ENCODE measurements around the gene FHL2. TPM values are rescaled to one million over a fixed set of nuclear protein-coding genes. Genes with fewer than 3 reads are reported as not detected.

The FHL2 gene
- total RNA-seq, 2 experiments from 2014 or later: not detected

DNA sequence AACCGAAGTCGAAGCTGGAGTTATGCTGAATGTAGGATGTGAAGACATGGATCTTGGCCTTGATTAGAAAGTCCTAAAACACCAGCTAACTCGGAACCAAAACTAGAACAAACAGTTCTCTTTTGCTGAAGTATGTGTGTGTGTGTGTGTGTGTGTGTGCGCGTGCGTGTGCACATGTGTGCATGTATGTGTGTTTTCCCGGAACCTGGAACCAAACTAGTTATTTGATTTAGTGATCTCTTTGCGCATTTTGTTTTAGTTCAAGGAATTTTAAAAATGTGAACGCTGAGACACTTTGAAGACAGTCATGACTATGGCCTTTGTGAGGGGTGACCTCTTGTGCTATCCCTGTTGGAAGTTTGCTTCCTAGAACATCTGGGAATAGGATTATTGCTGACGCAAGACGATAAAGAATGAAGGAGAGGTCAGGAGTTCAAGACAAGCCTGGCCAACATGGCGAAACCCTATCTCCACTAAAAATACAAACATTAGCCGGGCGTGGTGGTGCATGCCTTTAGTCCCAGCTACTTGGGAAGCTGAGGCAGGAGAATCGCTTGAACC, 23.8 kb downstream of the FHL2 start:
- ChIA-PET CTCF (ENCODE audit: unreplicated experiment) (no interaction called here), POLR2A (no interaction called here)
- no TSS peak for BruUV-seq (replicated peaks)
- Histone ChIP-seq H3K79me2 (ENCODE audit: insufficient read depth, low read depth, low read length) (no peaks in the 10 kb centered on the region), H3K4me1 (ENCODE audit: insufficient read depth, low read length, poor library complexity, severe bottlenecking) (no peaks in the 10 kb centered on the region), H3K9me2 (ENCODE audit: insufficient read depth, low read length) (no peaks in the 10 kb centered on the region), H3K4me3 (ENCODE audit: low read depth, low read length, poor library complexity, severe bottlenecking) (no peak overlapping the region), H3K9me3 (ENCODE audit: low read length) (no peaks in the 10 kb centered on the region), H4K20me1 (ENCODE audit: insufficient read depth, low read length) (no peaks in the 10 kb centered on the region), H2AFZ (ENCODE audit: low read length) (no peak overlapping the region), H3K36me3 (ENCODE audit: insufficient read depth, low read length) (no peaks in the 10 kb centered on the region), H3K4me2 (ENCODE audit: low read length) (no peak overlapping the region), H3K27ac (ENCODE audit: low read depth, low read length, poor library complexity, severe bottlenecking) (no peak overlapping the region)
- no peak for DNase-seq (ENCODE audit: low spot score)
- TF ChIP-seq, protein P1, sequence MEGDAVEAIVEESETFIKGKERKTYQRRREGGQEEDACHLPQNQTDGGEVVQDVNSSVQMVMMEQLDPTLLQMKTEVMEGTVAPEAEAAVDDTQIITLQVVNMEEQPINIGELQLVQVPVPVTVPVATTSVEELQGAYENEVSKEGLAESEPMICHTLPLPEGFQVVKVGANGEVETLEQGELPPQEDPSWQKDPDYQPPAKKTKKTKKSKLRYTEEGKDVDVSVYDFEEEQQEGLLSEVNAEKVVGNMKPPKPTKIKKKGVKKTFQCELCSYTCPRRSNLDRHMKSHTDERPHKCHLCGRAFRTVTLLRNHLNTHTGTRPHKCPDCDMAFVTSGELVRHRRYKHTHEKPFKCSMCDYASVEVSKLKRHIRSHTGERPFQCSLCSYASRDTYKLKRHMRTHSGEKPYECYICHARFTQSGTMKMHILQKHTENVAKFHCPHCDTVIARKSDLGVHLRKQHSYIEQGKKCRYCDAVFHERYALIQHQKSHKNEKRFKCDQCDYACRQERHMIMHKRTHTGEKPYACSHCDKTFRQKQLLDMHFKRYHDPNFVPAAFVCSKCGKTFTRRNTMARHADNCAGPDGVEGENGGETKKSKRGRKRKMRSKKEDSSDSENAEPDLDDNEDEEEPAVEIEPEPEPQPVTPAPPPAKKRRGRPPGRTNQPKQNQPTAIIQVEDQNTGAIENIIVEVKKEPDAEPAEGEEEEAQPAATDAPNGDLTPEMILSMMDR (conservative IDR thresholded peaks at IDR 0.05; ENCODE audit: low read length): no peak
- no peak for TF ChIP-seq EZH2phosphoT487 (IDR thresholded peaks at IDR 0.05; ENCODE audit: borderline replicate concordance, low read depth, low read length)
- intact Hi-C loops (cut with micrococcal nuclease; ENCODE audit: unreplicated experiment): no loop called here

DNA sequence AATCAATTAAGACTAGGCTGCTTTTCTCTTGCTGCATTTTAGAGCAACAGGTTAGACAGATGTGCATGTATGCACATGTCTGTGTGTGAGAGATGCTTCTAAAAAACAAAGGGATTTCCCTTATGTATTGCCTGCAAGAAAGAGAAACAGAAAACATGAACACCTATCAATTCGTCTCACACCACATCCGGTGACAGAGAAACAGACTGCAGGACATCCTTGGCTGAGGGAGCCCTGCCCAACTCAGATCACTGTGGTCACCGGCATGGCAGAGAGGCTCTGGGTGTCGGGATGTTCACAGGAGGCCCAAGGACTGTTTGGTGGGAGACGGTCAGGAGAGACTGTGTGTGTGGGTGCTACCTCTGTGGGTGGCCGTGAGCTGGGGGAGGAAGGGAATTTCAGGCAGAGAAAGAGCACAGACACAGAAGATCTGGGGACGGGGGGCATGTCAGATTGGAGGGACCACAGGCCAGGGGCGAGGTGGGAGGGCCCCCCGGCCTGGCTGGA, 24.9 kb downstream of the FHL2 start:
- no peaks in the 10 kb centered on the region for H3K79me2 ChIP-seq (ENCODE audit: insufficient read depth, low read depth, low read length)
- CTCF ChIA-PET (ENCODE audit: unreplicated experiment): interaction anchor here (0.7 kb wide), 1 partner anchor 139 kb away, joined by 3 read pairs; no protein-coding TSS in a partner anchor
- no TSS peak for BruUV-seq (replicated peaks)

DNA sequence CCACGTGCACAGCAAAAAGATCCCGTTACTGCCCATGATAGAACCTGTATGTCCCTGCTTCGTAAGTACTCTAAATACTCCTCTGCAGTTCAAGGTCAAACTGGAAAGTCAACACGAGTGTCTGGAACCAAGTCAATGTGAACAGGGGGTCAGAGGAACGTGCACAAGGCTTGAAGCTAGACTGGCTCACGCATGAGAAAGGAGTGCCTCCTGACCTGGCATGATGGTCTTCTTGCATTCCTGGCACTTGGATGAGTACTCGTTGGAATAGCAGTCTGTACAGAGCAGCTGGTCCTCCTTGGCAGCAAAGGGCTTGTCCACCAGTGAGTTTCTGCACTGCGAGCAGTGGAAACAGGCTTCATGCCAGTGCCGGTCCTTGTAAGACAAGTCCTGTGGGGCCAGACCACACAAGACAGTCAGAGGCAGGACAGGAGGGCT, 25.5 kb downstream of the FHL2 start:
- H3K4me3 ChIP-seq (ENCODE audit: low read depth, low read length, poor library complexity, severe bottlenecking): no peak overlapping the region
- no peaks in the 10 kb centered on the region for H3K4me1 ChIP-seq (ENCODE audit: insufficient read depth, low read length, poor library complexity, severe bottlenecking)
- no peak for DNase-seq (ENCODE audit: low spot score)
- no peaks in the 10 kb centered on the region for H3K9me3 ChIP-seq (ENCODE audit: low read length)
- TF ChIP-seq EZH2phosphoT487 (IDR thresholded peaks at IDR 0.05; ENCODE audit: borderline replicate concordance, low read depth, low read length): no peak
- TF ChIP-seq, protein P1 (conservative IDR thresholded peaks at IDR 0.05; ENCODE audit: low read length): no peak
- ChIA-PET CTCF (ENCODE audit: unreplicated experiment) (no interaction called here), POLR2A (no interaction called here)
- H3K79me2 ChIP-seq (ENCODE audit: insufficient read depth, low read depth, low read length): no peaks in the 10 kb centered on the region
- H4K20me1 ChIP-seq (ENCODE audit: insufficient read depth, low read length): no peaks in the 10 kb centered on the region
- BruUV-seq (replicated peaks): no TSS peak
- no peak overlapping the region for H3K27ac ChIP-seq (ENCODE audit: low read depth, low read length, poor library complexity, severe bottlenecking)
- H3K4me2 ChIP-seq (ENCODE audit: low read length): no peak overlapping the region
- H3K36me3 ChIP-seq (ENCODE audit: insufficient read depth, low read length): no peaks in the 10 kb centered on the region
- no peak overlapping the region for H2AFZ ChIP-seq (ENCODE audit: low read length)
- intact Hi-C loops (cut with micrococcal nuclease; ENCODE audit: unreplicated experiment): no loop called here
- no peaks in the 10 kb centered on the region for H3K9me2 ChIP-seq (ENCODE audit: insufficient read depth, low read length)

More for the DNA sequence above, 24.9 kb downstream of the FHL2 start:
- Histone ChIP-seq H3K4me2 (ENCODE audit: low read length) (no peak overlapping the region), H3K27ac (ENCODE audit: low read depth, low read length, poor library complexity, severe bottlenecking) (no peak overlapping the region), H3K4me1 (ENCODE audit: insufficient read depth, low read length, poor library complexity, severe bottlenecking) (no peaks in the 10 kb centered on the region), H3K9me3 (ENCODE audit: low read length) (no peaks in the 10 kb centered on the region), H3K4me3 (ENCODE audit: low read depth, low read length, poor library complexity, severe bottlenecking) (no peak overlapping the region), H4K20me1 (ENCODE audit: insufficient read depth, low read length) (no peaks in the 10 kb centered on the region), H2AFZ (ENCODE audit: low read length) (no peak overlapping the region), H3K9me2 (ENCODE audit: insufficient read depth, low read length) (no peaks in the 10 kb centered on the region), H3K36me3 (ENCODE audit: insufficient read depth, low read length) (no peaks in the 10 kb centered on the region)
- intact Hi-C loops (cut with micrococcal nuclease; ENCODE audit: unreplicated experiment): no loop called here
- no peak for TF ChIP-seq EZH2phosphoT487 (IDR thresholded peaks at IDR 0.05; ENCODE audit: borderline replicate concordance, low read depth, low read length)
- TF ChIP-seq, protein P1 (conservative IDR thresholded peaks at IDR 0.05; ENCODE audit: low read length): no peak
- DNase-seq (ENCODE audit: low spot score): no peak
- POLR2A ChIA-PET: no interaction called here

All from OCI-LY7 (cell line).